ENCODE measurements around the gene CFP. TPM values are rescaled to one million over a fixed set of nuclear protein-coding genes. Genes with fewer than 3 reads are reported as not detected.
A peak's percentile ranks its signal among the peaks of the same experiment; 100 is the strongest.

Gene CFP
- total RNA-seq, 4 donors from 2014 or later: 6.8 to 16.1 (median 9.9) TPM

- peaks cover 0 to 11% (median 9%) of the 10 kb centered on the region in 4 donors for H3K36me3 ChIP-seq
- H3K9me3 ChIP-seq: no peaks in the 10 kb centered on the region
- 84% methylated on average over 7 of the region's 7 CpGs for WGBS
- peak; percentile 4 for DNase-seq (ENCODE audit: extremely low spot score)
- no peak overlapping the region for H3K27ac ChIP-seq (replicated peaks in 1 of 4)
- H3K4me3 ChIP-seq: no peak overlapping the region
- intact Hi-C loops (cut with DNase I): no loop called here
- H3K27me3 ChIP-seq: no peaks in the 10 kb centered on the region
- peaks cover 0 to 14% (median 4%) of the 10 kb centered on the region in 4 donors for H3K4me1 ChIP-seq
- no peak for TF ChIP-seq POLR2A (IDR thresholded peaks at IDR 0.05; ENCODE audit: low read depth)
- no peak for TF ChIP-seq EP300 (IDR thresholded peaks at IDR 0.05)
- TF ChIP-seq, protein P1, sequence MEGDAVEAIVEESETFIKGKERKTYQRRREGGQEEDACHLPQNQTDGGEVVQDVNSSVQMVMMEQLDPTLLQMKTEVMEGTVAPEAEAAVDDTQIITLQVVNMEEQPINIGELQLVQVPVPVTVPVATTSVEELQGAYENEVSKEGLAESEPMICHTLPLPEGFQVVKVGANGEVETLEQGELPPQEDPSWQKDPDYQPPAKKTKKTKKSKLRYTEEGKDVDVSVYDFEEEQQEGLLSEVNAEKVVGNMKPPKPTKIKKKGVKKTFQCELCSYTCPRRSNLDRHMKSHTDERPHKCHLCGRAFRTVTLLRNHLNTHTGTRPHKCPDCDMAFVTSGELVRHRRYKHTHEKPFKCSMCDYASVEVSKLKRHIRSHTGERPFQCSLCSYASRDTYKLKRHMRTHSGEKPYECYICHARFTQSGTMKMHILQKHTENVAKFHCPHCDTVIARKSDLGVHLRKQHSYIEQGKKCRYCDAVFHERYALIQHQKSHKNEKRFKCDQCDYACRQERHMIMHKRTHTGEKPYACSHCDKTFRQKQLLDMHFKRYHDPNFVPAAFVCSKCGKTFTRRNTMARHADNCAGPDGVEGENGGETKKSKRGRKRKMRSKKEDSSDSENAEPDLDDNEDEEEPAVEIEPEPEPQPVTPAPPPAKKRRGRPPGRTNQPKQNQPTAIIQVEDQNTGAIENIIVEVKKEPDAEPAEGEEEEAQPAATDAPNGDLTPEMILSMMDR (IDR thresholded peaks at IDR 0.05): no peak
- TF ChIP-seq POLR2AphosphoS5 (IDR thresholded peaks at IDR 0.05): no peak
Measured at GRCh38 chrX:47661539-47661938, 31.8 kb upstream of the CFP start.

- peak overlapping the region; percentile 92 to 96 (median 94) for H3K27ac ChIP-seq (replicated peaks in 1 of 4)
- no peak for TF ChIP-seq POLR2A (IDR thresholded peaks at IDR 0.05; ENCODE audit: low read depth)
- no peak for DNase-seq (ENCODE audit: extremely low spot score)
- no peaks in the 10 kb centered on the region for H3K27me3 ChIP-seq
- 58% methylated on average over 8 of the region's 8 CpGs for WGBS
- peaks cover 0 to 14% (median 4%) of the 10 kb centered on the region in 4 donors for H3K4me1 ChIP-seq
- H3K36me3 ChIP-seq: peaks cover 0 to 31% (median 18%) of the 10 kb centered on the region in 4 donors
- intact Hi-C loops (cut with DNase I): loop anchor here (5.0 to 10.0 kb wide), 3 partner anchors 97 to 1505 kb away; partner anchors contain the start of genes ARAF, MAGIX and OTUD5
- H3K4me3 ChIP-seq: peak overlapping the region; percentile 59 to 75 (median 67)
- H3K9me3 ChIP-seq: no peaks in the 10 kb centered on the region
Measured at GRCh38 chrX:47659421-47659726, 29.6 kb upstream of the CFP start.

DNA sequence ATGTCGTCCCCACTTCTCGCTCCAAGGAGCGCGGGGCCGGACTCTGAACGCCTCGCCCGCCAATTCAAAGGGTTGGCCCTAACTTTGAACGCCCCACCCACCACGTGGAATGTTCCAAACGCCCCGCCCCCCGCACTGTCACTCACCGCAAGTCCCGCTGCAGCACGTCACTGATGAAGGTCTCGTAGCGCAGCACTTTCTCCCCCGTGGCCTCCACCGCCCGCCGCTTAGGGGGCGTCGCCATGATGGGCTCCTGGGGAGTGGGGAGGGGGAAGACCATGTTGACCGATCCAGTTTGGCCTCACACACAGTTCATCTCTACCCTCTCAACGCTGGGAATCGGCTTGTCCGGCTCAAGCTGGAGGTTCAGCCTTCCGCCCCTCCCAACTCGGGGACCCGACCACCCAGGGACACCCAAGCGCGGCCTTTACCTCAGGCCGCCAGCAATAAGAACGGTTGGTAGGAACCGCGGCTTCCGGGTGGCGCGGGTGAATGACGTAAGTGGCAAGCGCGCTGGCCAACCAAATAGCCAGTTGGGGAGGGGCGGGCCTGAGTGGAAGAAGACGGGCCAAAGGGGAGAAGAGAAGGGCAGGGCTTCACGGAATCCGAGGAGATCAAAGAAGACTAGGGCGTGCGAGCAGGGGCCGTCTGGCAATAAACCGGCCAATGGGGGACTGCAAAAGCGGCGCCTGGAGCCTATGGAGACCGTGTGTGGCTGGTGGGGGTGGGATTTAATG is 29.1 kb upstream of the CFP start, which contains the start of gene UXT:
Gene UXT, minus strand, starts transcription at position 497 of the 737 bp plus-strand sequence. Its CDS starts 253 bp downstream, at position 244.
- TF ChIP-seq POLR2AphosphoS5 (IDR thresholded peaks at IDR 0.05) (peak; percentile 74 to 95), EP300 (IDR thresholded peaks at IDR 0.05) (no peak), POLR2A (IDR thresholded peaks at IDR 0.05; ENCODE audit: low read depth) (peak; percentile 48)
- TF ChIP-seq, protein P1 (IDR thresholded peaks at IDR 0.05): no peak
- WGBS: 55% methylated on average over 40 of the region's 54 CpGs
- Histone ChIP-seq H3K9me3 (no peaks in the 10 kb centered on the region), H3K27me3 (no peaks in the 10 kb centered on the region), H3K4me1 (peaks cover 0 to 14% (median 4%) of the 10 kb centered on the region in 4 donors), H3K36me3 (peaks cover 0 to 33% (median 21%) of the 10 kb centered on the region in 4 donors), H3K27ac (replicated peaks in 1 of 4) (peak within 1 kb of the TSS; percentile 92 to 96 (median 94)), H3K4me3 (peak within 1 kb of the TSS; percentile 59 to 75 (median 67))
- peak; percentile 98 for DNase-seq (ENCODE audit: extremely low spot score)
- intact Hi-C loops (cut with DNase I): loop anchor here (5.0 to 10.0 kb wide), 3 partner anchors 97 to 1506 kb away; partner anchors contain the start of genes ARAF, MAGIX and OTUD5

- Histone ChIP-seq H3K27me3 (no peaks in the 10 kb centered on the region), H3K4me3 (peak overlapping the region; percentile 59 to 75 (median 67)), H3K9me3 (no peaks in the 10 kb centered on the region), H3K27ac (replicated peaks in 1 of 4) (peak overlapping the region; percentile 92 to 96 (median 94)), H3K36me3 (peaks cover 0 to 33% (median 25%) of the 10 kb centered on the region in 4 donors), H3K4me1 (peaks cover 0 to 14% (median 4%) of the 10 kb centered on the region in 4 donors)
- intact Hi-C loops (cut with DNase I): loop anchor here (5.0 to 10.0 kb wide), 3 partner anchors 96 to 1507 kb away; partner anchors contain the start of genes ARAF, MAGIX and OTUD5
- no peak for DNase-seq (ENCODE audit: extremely low spot score)
- WGBS: 53% methylated on average over 13 of the region's 13 CpGs
- TF ChIP-seq, protein P1 (IDR thresholded peaks at IDR 0.05): no peak
- TF ChIP-seq POLR2AphosphoS5 (IDR thresholded peaks at IDR 0.05): peak in 1 of 2 donors; percentile 31
Measured at GRCh38 chrX:47658301-47658683, 28.6 kb upstream of the CFP start.

Data from esophagus muscularis mucosa (tissue), 4 donors.